KMS-11 (cell line): ENCODE results near the gene CEP162.
"Not testable (repeated sequence)": the region's sequence is repeated elsewhere in the genome, so short reads cannot be mapped to it uniquely, and the experiment has no call there.

Experiments used
- H2AFZ ChIP-seq: fragments of 200-600 bp; sonication (generic); 2 replicates; pipeline ENCODE4 v1.6.1; 2016; ENCODE audit warnings: antibody characterized with exemption, mixed run types, low read depth
- H3K27ac ChIP-seq: fragments of 200-600 bp; sonication (generic); 2 replicates; pipeline ENCODE4 v1.6.1; 2016; ENCODE audit warnings: mild to moderate bottlenecking, mixed run types
- H3K27me3 ChIP-seq: fragments of 200-600 bp; sonication (generic); 2 replicates; pipeline ENCODE4 v1.6.1; 2017; ENCODE audit warnings: mild to moderate bottlenecking, low read depth, mixed run types, moderate library complexity; ENCODE audit not compliant: insufficient read depth
- H3K36me3 ChIP-seq: fragments of 200-600 bp; sonication (generic); 2 replicates; pipeline ENCODE4 v1.6.1; 2017; ENCODE audit warnings: mild to moderate bottlenecking, mixed run types; ENCODE audit not compliant: insufficient read depth
- H3K4me1 ChIP-seq: fragments of 200-600 bp; sonication (generic); 2 replicates; pipeline ENCODE4 v1.6.1; 2016; ENCODE audit warnings: mild to moderate bottlenecking, low read depth, mixed run types; ENCODE audit not compliant: poor library complexity, severe bottlenecking
- H3K4me2 ChIP-seq: fragments of 200-600 bp; sonication (generic); 2 replicates; pipeline ENCODE4 v1.7.0; 2016; ENCODE audit warnings: mild to moderate bottlenecking, mixed run types
- H3K4me3 ChIP-seq: fragments of 200-600 bp; sonication (generic); IDR thresholded peaks from 2 replicates; pipeline ENCODE4 v1.6.1; 2017; ENCODE audit warnings: low read depth, low read length, mixed read lengths; ENCODE audit not compliant: insufficient read depth
- H3K79me2 ChIP-seq: fragments of 200-600 bp; sonication (generic); 2 replicates; pipeline ENCODE4 v1.6.1; 2016; ENCODE audit warnings: low read depth, mixed run types; ENCODE audit not compliant: insufficient read depth
- H3K9ac ChIP-seq: fragments of 200-600 bp; sonication (generic); 2 replicates; pipeline ENCODE4 v1.6.1; 2016; ENCODE audit warnings: mild to moderate bottlenecking, mixed run types
- H4K20me1 ChIP-seq: fragments of 200-600 bp; sonication (generic); 2 replicates; pipeline ENCODE4 v1.6.1; 2016; ENCODE audit warnings: mild to moderate bottlenecking, mixed run types; ENCODE audit not compliant: insufficient read depth
- CTCF ChIP-seq: fragments of 200-600 bp; sonication (generic); conservative IDR thresholded peaks from 2 replicates; pipeline ENCODE4 v1.6.1; 2017; ENCODE audit warnings: low read depth, mild to moderate bottlenecking, antibody characterized with exemption, low read length, moderate library complexity, mixed read lengths

CEP162 gene

DNA sequence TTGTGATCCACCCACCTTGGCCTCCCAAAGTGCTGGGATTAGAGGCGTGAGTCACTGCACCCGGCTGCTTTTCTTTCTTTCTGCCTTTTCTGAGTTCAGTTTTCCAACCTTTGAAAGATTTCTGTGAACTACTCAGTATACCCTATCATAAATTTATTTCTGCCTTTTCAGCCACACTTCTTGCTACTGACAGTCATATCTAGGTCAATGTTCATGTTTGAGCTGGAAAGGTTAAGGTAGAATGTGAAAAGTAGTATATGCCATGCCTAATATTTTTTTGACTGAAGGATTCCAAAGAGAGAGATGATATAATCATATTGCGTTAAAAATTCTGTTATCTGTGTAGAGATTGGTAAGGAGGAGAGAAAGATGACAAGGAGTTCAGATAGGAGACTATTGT lies 25.9 kb upstream of the CEP162 start:
- Histone ChIP-seq H3K27ac (no peak overlapping the region), H3K4me2 (no peak overlapping the region), H3K27me3 (no peaks in the 10 kb centered on the region), H3K4me1 (no peaks in the 10 kb centered on the region), H4K20me1 (no peaks in the 10 kb centered on the region), H3K4me3 (no peak overlapping the region), H3K79me2 (no peaks in the 10 kb centered on the region), H2AFZ (no peak overlapping the region), H3K9ac (no peak overlapping the region), H3K36me3 (no peaks in the 10 kb centered on the region)
- no peak for TF ChIP-seq CTCF

DNA sequence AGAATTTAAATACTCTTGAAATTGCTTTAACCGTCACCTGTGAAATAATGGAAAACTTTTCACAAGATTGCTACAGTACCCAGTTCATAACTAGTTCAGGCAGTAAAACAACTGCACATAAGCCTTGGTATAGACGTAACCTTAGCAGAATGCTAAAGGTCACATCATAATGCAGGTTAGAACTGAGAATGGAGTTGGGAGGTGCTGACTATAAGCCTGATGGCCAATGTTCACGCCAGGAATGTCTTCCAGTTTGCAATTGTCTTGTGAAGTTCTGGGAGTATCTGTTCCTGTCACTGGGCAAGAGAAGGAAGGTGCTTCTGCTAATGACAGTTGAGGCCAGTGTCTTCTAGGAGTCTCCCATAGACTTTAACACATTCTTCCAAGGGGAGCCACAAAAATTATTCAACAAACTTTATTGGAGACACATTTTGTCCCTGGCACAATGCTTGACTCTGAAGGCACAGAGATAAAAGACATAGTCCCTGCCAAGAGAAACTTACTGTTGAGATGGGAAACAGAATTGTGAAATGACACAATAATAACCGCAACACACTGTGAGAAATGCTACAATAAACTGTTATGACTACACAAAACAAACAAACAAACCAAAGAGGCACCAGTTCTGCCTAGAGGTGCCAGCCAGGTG lies 24.6 kb upstream of the CEP162 start:
- H3K36me3 ChIP-seq, result no peaks in the 10 kb centered on the region
- H3K79me2 ChIP-seq, result no peaks in the 10 kb centered on the region
- H4K20me1 ChIP-seq, result no peaks in the 10 kb centered on the region
- no peak overlapping the region for H3K4me3 ChIP-seq
- H3K27ac ChIP-seq, result no peak overlapping the region
- no peak overlapping the region for H2AFZ ChIP-seq
- H3K9ac ChIP-seq, result no peak overlapping the region
- H3K4me2 ChIP-seq, result no peak overlapping the region
- TF ChIP-seq CTCF, result no peak
- H3K4me1 ChIP-seq, result no peaks in the 10 kb centered on the region
- H3K27me3 ChIP-seq, result no peaks in the 10 kb centered on the region

GRCh38 chr6:84249724-84250123 lies 22.3 kb upstream of the CEP162 start:
- Histone ChIP-seq H3K4me1 (no peaks in the 10 kb centered on the region), H3K36me3 (no peaks in the 10 kb centered on the region), H2AFZ (no peak overlapping the region), H3K27ac (no peak overlapping the region), H4K20me1 (no peaks in the 10 kb centered on the region), H3K79me2 (no peaks in the 10 kb centered on the region), H3K27me3 (no peaks in the 10 kb centered on the region), H3K4me3 (no peak overlapping the region), H3K9ac (no peak overlapping the region), H3K4me2 (no peak overlapping the region)
- no peak for TF ChIP-seq CTCF

- H3K4me2 ChIP-seq, H2AFZ ChIP-seq, H4K20me1 ChIP-seq, H3K4me3 ChIP-seq, H3K27ac ChIP-seq, H3K4me1 ChIP-seq, H3K36me3 ChIP-seq, H3K9ac ChIP-seq, H3K79me2 ChIP-seq, H3K27me3 ChIP-seq: not testable (repeated sequence)
Observed at GRCh38 chr6:84244416-84245081, 17.1 kb upstream of the CEP162 start.

DNA sequence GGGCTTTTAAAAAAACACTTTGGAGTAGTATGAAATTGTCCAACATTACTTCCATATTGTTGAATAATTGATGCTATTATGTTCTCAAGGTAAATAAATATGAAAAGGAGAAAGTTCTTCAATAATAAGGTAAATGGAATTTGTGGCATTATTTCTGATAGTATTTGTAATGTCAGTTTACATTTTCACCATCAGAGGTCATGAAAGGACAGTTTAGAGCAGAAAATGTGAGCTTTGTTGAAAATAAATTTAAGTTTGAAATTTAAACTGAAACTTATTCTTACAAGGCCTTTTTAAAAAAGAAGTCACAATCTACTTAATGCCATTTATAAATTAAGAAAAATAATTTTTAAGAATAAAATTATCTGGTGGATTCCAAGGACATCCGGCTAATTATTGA lies 15.8 kb upstream of the CEP162 start:
- Histone ChIP-seq H4K20me1 (no peaks in the 10 kb centered on the region), H3K9ac (no peak overlapping the region), H3K79me2 (no peaks in the 10 kb centered on the region), H3K27me3 (no peaks in the 10 kb centered on the region), H3K4me3 (no peak overlapping the region), H3K36me3 (no peaks in the 10 kb centered on the region), H2AFZ (no peak overlapping the region), H3K27ac (no peak overlapping the region), H3K4me1 (no peaks in the 10 kb centered on the region), H3K4me2 (no peak overlapping the region)
- no peak for TF ChIP-seq CTCF
